Amniotic epithelial cell (primary cell): ENCODE measurements around the gene EML6.

Experiments used
- DNase-seq: peaks from one replicate; pipeline ENCODE4 v3.0.0-alpha.2; 2010; ENCODE audit warnings: low read depth

Gene EML6

GRCh38 chr2:55000341-55000740 is 276.9 kb downstream of the EML6 start:
- DNase-seq: no peak

- no peak for DNase-seq
These were observed 278.3 kb downstream of the EML6 start for GRCh38 chr2:55001716-55002115.

- DNase-seq: no peak
These were observed 280.5 kb downstream of the EML6 start for GRCh38 chr2:55003706-55004639.

- no peak for DNase-seq
These were observed 282.8 kb downstream of the EML6 start for GRCh38 chr2:55006306-55006705.

GRCh38 chr2:55009277-55010060 is 286.0 kb downstream of the EML6 start:
- no peak for DNase-seq

- DNase-seq: peak; percentile 68
These were observed 286.7 kb downstream of the EML6 start for GRCh38 chr2:55010149-55010591.

- DNase-seq: peak; percentile 40
These were observed 287.5 kb downstream of the EML6 start for GRCh38 chr2:55010915-55011314.

GRCh38 chr2:55011831-55012671 is 288.6 kb downstream of the EML6 start:
- no peak for DNase-seq

GRCh38 chr2:55012672-55013484 is 289.4 kb downstream of the EML6 start:
- DNase-seq: no peak

- DNase-seq: no peak
These were observed 290.5 kb downstream of the EML6 start for GRCh38 chr2:55013936-55014335.

GRCh38 chr2:55014962-55015939 is 291.8 kb downstream of the EML6 start:
- peak; percentile 77 for DNase-seq

- no peak for DNase-seq
These were observed 294.0 kb downstream of the EML6 start for GRCh38 chr2:55017428-55017827.

GRCh38 chr2:55017880-55018279 is 294.4 kb downstream of the EML6 start:
- no peak for DNase-seq

GRCh38 chr2:55018619-55019018 is 295.2 kb downstream of the EML6 start:
- DNase-seq: no peak

- no peak for DNase-seq
These were observed 296.2 kb downstream of the EML6 start for GRCh38 chr2:55019526-55020258.
